ENCODE results near the gene FERMT3. TPM values are rescaled to one million over a fixed set of nuclear protein-coding genes. Genes with fewer than 3 reads are reported as not detected.

FERMT3 gene
- total RNA-seq, 1 experiment from 2014 or later = 10.6 TPM

DNA sequence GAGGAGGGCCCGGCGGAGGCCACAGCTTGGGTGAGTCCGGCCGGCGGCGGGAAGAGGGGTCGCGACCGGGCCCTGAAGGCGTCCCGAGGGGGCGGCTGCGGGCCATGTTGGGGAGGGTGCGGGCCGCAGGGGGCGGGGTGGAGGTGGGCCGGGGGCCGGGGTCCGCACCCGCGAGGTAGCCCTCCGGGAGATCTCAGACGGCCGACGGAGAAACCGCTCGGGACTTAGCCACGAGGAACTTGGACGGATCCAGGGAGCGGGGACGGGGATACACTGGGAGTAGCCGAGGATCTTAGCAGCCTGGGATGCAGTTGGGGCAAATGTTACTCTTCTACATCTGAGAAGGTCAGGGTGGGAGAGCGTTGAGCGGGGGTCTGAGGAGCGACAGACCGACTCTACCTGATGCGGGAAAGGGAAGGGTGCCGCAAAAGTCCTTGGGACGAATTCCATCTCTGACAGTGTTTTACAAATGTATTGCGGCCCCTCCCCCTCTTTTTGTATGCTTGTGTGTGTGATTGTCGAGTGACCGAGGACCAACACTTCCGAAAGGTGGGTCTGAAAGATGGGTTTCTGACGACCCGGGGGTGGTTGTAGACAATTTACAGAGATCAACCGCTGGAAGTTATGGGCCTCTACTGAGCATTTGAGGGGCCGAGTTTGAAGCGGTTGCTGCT is 19.9 kb upstream of the FERMT3 start:
- H3K4me2 ChIP-seq (ENCODE audit: insufficient read depth, insufficient read length, low read length) = no peak overlapping the region
- H4K20me1 ChIP-seq (ENCODE audit: control insufficient read depth, insufficient read depth, insufficient read length) = peaks cover 1% of the 10 kb centered on the region
- no peak overlapping the region for H3K27ac ChIP-seq (ENCODE audit: insufficient read length, low read depth, low read length)
- no peak overlapping the region for H3K9ac ChIP-seq (ENCODE audit: extremely low read depth, insufficient read length, low read length)
- no CpG with 5 or more reads among the region's 48 CpGs for WGBS (ENCODE audit: extremely low coverage, insufficient read length, low lambda C conversion rate)
- no peak overlapping the region for H2AFZ ChIP-seq (ENCODE audit: low read length)
- peaks cover 5% of the 10 kb centered on the region for H3K79me1 ChIP-seq (ENCODE audit: insufficient read depth, low read depth, low read length, poor library complexity, severe bottlenecking)
- no peaks in the 10 kb centered on the region for H3K9me3 Mint-ChIP-seq
- no peak overlapping the region for H2BK15ac ChIP-seq (ENCODE audit: low read depth, low read length)
- no peak overlapping the region for H2BK120ac ChIP-seq (ENCODE audit: low read depth, low read length, poor library complexity, severe bottlenecking)
- no peak overlapping the region; a peak in 3 of 7 replicates for H3K27ac Mint-ChIP-seq
- TF ChIP-seq, protein P1, sequence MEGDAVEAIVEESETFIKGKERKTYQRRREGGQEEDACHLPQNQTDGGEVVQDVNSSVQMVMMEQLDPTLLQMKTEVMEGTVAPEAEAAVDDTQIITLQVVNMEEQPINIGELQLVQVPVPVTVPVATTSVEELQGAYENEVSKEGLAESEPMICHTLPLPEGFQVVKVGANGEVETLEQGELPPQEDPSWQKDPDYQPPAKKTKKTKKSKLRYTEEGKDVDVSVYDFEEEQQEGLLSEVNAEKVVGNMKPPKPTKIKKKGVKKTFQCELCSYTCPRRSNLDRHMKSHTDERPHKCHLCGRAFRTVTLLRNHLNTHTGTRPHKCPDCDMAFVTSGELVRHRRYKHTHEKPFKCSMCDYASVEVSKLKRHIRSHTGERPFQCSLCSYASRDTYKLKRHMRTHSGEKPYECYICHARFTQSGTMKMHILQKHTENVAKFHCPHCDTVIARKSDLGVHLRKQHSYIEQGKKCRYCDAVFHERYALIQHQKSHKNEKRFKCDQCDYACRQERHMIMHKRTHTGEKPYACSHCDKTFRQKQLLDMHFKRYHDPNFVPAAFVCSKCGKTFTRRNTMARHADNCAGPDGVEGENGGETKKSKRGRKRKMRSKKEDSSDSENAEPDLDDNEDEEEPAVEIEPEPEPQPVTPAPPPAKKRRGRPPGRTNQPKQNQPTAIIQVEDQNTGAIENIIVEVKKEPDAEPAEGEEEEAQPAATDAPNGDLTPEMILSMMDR (conservative IDR thresholded peaks at IDR 0.05) = no peak
- peaks cover 20% of the 10 kb centered on the region; the same call in 1 of the 2 replicates for H3K79me2 ChIP-seq (ENCODE audit: insufficient read depth, low read length)
- H2AK5ac ChIP-seq (ENCODE audit: insufficient read length, low read length) = no peak overlapping the region
- no peak overlapping the region for H4K91ac ChIP-seq (ENCODE audit: insufficient read length, low read depth, low read length)
- DNase-seq = no peak
- H3K4me1 ChIP-seq (ENCODE audit: insufficient read depth, low read length) = peaks cover 3% of the 10 kb centered on the region; the same call in 1 of the 2 replicates
- peaks cover 9 to 26% of the 10 kb centered on the region in 2 experiments for H3K4me1 Mint-ChIP-seq
- H3K23me2 ChIP-seq (ENCODE audit: insufficient read length, low read depth, low read length, poor library complexity, severe bottlenecking) = peaks cover 8% of the 10 kb centered on the region
- no peak overlapping the region for H2BK12ac ChIP-seq (ENCODE audit: insufficient read length, low read depth, low read length)
- H3K27me3 Mint-ChIP-seq (ENCODE audit: low read depth) = no peaks in the 10 kb centered on the region; the same call in 1 of the 2 replicates
- no peak overlapping the region for H3K56ac ChIP-seq (ENCODE audit: insufficient read length, low read depth, low read length)
- no peak overlapping the region for H4K8ac ChIP-seq (replicated peaks; ENCODE audit: insufficient read length, low read depth, low read length)
- H3K23ac ChIP-seq (ENCODE audit: insufficient read length, low read depth, low read length) = no peak overlapping the region
- H3K4me3 Mint-ChIP-seq = no peak overlapping the region
- H3K14ac ChIP-seq (ENCODE audit: insufficient read depth, low read length) = no peak overlapping the region
- no peak overlapping the region for H3K4ac ChIP-seq (ENCODE audit: low read depth, low read length)
- no peak overlapping the region for H2BK20ac ChIP-seq (ENCODE audit: low read depth, low read length, poor library complexity, severe bottlenecking)
- no peaks in the 10 kb centered on the region for H3K27me3 ChIP-seq (ENCODE audit: insufficient read depth, low read length)
- H3K9me3 ChIP-seq (ENCODE audit: control insufficient read depth, low read depth, low read length) = no peaks in the 10 kb centered on the region
- peaks cover 17 to 28% (median 27%) of the 10 kb centered on the region in 3 experiments for H3K36me3 Mint-ChIP-seq (ENCODE audit: insufficient read depth in 1 of 3, low read depth in 3 of 3)
- H3T11ph ChIP-seq (ENCODE audit: low read length) = no peak overlapping the region
- H4K5ac ChIP-seq (ENCODE audit: insufficient read length, low read depth, low read length) = no peak overlapping the region
- no peak overlapping the region for H2BK5ac ChIP-seq (ENCODE audit: insufficient read length, low read length)
- no peak overlapping the region for H3K18ac ChIP-seq (ENCODE audit: insufficient read length, low read depth, low read length)
